Pons (tissue), 1 donor: ENCODE measurements around the gene CCDC61.

Experiments used
- DNase-seq: peaks from one replicate; pipeline ENCODE4 v3.0.0-alpha.2; 2016; ENCODE audit warnings: low spot score

CCDC61 gene

DNA sequence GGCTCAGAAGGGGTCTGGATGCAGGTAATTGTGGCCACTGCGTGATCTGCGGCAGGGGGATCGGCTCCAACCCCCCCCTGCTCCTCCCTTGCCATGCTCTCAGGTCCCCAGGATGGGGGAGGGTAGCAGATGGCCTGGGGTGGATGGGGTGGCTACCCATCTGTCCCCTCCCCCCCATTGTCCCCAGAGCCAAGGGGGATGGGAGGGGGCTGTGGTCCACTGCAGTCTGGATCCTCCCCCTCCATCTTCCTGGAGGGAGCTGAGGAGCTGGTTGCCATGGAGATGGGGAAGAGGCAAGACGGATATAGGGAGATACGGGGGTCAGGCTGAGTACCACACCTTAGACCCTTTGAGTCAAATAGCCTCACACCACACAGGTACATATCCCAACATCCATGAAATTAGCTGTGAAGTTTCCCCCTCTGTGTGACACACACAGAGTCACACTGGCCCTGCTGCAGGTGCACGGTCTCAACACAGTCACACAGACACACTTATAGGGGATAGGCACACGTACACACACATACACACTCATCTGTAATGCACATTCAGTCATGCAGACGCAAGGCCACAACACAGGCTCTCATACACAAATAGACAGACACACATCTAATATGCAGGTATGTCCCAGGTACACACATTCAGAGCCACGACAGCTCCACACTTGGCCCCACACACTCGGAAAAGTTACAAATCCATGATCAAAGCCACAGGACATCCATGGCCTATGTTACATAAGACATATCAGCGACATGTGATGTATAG, 19.8 kb upstream of the CCDC61 start:
- DNase-seq: no peak

DNA sequence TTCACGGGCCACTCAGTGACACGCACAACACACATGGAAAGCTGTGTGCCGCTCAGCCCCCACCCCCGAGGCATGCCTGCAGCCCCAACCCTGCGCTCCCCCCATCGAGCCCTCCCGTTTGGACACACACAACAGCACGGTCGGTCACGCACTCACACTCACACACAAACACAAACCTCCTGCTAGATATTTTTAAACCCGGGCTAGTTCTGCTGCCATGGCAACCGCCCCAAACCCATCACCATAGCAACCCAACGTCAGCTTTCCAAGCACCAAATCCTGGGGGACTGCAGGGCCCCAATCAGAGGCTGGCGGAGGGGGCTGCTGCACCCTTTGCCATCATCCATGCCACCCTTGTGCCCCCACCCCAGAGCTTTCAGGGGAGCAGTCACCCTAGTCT, 19.1 kb upstream of the CCDC61 start:
- peak; percentile 0 for DNase-seq

DNA sequence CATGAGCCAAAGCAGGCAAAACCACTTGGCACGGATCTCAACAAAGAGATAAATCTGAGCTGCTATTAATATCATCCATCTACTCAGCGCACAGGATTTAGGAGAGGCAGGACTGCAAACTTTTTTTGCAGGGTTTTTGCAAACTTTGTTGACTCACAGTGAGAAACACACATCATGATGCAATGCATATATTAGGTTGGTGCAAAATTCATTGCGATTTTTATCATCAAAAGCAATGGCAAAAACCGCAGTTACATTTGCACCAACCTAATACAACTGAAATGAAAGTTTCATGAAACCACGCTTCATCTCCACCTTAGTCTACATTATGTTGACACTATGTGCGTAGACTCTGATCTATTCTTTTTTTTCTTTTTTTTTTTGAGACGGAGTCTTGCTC, 17.1 kb upstream of the CCDC61 start:
- DNase-seq: no peak

DNA sequence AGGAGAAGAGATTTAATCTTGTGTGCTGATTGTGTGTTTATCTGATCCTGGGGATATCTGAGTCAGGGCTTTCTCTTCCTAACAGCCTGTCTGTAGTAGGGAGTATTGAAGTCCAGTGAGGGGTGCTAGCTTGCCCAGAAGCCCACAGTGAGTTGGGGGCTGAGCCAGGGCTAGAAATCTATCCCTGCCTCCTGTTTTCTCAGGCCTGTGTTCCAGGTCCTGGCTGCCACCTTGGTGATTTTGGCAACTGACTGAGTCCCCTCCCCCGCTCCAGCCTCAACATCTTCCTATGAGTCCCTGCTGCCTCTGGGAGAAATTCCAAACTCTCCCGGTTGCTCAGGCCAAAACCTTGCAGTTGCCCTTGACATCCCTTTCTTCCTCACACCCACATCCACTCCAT, 13.9 kb upstream of the CCDC61 start:
- peak; percentile 40 for DNase-seq

DNA sequence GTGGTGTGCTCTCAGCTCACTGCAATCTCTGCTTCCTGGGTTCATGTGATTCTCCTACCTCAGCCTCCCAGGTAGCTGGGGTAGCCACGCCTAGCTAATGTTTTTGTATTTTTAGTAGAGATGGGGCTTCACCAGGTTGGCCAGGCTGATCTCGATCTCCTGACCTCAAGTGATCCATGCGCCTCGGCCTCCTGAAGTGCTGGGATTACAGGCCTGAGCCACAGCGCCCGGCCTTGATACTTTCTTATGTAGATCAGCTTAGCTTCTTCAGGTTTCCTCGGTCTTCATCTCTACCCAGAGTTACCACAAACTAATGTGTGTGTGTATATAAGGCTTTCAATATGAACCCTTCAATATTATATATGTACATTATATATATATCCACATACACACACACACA, 9.9 kb upstream of the CCDC61 start:
- no peak for DNase-seq

DNA sequence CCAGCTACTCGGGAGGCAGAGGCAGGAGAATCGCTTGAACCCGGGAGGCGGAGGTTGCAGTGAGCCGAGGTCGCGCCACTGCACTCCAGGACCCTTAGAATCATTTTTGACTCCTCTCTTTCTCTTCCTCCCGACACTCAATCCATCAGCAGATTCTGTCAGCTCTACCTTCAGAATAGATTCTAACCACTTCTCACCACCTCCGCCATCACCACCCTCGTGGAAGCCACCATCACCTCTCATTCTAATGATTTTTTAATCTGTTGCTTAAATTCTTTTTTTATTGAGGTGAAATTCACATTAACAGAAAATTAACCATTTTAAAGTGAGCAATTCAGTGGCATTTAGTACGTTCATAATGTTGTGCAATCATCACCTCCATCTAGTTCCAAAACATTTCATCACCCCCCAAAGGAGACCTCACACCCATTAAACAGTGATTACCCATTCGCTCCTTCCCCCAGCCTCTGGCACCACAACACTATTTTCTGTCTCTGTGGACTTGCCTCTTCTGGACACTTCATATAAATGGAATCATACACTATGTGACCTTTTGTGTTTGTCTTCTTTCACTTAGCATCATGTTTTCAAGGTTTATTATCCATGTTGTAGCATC, 5.0 kb upstream of the CCDC61 start:
- DNase-seq: no peak

DNA sequence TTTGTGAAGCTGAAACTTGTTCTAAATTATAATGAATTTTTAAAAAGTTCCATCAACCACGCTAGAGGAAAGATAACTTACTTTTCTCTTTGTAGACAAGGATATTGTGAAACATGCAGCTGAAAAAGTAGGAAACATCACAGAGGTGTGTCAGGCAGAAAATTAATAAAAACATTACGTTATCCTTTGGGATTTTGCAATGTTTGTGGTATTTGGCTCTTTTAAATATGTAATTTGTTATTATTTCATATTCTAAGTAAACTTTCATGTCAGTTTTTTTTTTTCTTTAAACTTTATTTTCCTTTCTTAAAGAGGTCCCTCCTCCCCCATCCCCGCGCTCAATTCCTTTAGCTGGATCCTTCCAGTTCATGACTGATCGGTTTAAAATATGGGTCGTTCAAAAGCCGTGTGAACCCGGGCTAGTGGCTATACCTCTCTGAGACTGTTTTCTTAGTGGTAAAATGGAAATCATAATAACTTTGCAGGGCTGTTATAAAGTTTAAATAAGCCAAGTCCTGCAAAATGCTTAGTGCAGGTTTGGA, 740 bp upstream of the CCDC61 start:
- DNase-seq: no peak

DNA sequence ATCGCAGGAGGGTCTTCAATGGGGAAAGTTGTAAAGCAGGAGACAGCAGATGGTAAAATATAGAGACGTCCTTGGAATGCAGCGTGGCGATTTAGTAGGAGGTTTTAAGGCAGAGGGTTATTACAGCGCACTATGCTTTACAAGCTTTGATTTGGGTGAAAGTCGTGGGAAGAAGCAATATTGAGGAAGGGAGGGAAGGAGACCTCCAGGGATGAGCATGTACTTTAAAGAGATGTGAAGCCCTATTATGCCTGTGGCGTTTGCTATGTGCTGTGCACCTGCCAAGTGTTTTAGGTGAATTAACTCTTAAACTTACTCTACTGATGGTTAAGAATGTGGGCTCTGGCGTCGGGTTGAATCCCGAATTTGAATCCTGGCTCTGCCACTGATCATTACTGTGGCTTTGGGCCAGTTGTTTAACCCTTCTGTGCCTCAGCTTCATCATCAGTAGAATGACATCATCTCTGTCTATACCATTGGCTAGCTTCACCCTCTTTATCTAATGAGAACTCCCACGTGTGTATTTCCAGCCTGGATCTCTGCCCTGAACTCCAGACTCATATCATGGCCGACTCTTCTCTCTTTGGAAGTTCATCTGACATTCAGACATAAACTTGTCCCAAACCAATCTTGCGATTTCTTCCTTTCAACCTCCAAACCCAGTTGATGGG, 583 bp downstream of the CCDC61 start:
- no peak for DNase-seq

DNA sequence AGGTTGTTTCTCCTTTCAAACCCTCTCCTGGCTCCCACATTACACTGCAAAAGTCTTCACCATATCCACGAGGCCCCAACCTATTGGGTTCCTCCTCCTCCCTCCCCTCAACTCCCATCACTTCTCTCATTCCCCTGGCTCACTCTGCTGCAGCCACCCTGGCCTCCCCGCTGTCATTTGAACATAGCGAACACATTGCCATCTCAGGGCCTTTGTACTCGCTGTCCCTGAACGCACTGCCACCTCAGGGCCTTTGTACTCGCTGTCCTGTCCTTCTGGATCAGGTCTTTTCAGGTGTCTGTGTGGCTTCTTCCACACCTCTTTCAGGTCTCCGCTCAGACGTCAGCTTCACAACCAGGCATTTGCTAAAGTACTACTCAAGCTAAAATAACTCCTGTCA, 1.7 kb downstream of the CCDC61 start:
- DNase-seq: no peak

DNA sequence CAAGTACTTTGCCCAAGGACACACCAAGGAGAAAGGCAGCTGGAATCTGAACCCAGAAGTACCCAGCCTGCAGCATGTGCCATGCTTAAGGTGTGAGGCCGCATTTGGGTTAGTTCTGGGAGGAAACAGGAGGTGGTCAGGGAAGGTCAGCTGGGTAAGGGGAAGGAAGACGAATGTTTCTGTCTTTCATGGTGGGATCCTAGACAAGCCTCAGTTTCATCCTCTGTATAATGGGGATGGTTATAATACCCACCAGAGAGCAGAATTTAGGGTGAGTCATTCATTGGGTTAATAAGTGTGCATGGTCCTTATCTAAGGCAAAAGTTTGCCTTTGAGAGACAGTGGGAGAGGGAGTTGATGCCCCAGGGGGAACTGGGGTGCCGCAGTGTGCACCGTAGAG, 3.6 kb downstream of the CCDC61 start:
- no peak for DNase-seq

DNA sequence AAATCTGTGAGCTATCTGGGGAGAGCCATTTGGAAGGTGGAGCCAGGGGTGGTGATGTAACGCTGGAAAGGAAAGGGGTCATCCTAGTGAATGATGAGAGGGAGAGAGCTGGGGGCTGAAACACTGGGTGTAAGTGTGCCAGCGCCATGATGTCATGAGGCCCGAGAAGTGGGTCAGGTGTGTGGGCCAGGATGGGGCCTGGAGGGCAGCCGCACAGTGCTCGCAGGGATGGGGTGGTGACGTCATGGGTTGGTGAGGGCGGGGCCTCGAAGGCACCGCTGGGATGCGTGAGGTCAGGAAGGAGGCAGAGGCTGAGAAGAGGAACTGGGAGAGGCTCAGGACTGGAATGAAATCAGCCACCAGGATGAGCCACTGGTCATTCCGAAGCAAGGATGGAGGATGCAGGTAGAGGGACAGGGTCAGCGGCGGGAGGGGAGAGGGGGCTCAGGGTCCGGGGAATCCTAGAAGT, 4.4 kb downstream of the CCDC61 start:
- DNase-seq: no peak

DNA sequence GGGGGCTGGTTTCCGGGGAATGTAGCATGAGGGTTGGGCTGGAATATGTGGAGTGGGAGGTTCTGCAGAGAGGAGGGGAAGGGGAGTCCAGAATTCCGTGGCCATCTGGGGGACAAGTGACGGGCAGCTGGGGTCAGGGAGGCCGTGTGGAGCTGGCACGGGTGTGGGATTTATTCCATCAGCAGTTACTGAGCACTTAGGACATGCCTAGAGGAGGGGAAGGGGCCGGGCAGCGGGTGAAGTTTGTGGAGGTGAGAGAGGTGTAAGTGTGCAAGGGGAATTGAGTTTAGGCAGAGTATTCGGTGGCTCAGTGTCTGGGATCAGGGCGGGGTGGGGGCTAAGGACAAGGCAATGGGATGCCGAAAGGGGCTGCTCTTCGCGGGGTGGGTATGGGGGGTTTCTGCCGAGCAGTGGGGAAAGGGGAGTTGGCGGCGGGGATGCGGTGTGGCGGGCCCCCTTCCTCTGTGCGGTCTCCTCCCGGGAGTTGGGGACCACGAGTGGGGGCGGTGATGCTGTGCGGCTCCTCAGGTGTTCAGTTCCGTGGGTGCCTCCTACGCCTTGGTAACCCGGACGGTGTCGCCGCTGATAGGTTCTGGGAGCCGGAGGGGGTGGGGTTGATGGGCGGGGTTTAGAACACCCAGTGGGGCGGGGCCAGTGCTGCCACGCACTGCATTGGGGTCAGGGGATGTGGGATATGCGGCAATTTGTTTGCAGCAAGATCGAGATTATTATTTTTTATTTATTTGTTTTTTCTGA, 5.4 kb downstream of the CCDC61 start:
- peak; percentile 43 for DNase-seq

DNA sequence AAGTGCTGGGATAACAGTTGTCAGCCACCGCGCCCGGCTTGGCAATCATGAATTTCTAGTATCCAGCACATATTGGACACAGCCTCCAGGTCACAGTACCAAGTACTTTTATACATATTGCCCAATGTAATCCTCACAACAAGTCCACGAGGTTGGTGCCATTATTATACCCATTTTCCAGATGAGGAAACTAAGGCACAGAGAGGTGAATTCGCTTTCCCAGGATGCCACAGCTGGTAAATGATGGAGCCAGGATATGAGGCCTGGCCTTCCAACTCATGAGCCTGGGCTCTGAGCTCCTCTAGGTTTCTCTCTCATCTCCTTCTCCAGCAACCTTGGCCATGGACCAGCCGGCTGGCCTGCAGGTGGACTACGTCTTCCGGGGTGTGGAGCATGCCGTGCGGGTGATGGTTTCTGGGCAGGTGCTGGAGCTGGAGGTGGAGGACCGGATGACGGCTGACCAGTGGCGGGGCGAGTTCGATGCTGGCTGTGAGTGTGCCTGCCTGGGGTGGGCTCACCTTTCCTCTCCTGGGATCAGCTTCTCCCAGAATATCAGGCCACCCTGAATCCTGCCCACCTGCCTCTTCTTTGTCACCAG, 7.5 kb downstream of the CCDC61 start:
- DNase-seq: no peak

DNA sequence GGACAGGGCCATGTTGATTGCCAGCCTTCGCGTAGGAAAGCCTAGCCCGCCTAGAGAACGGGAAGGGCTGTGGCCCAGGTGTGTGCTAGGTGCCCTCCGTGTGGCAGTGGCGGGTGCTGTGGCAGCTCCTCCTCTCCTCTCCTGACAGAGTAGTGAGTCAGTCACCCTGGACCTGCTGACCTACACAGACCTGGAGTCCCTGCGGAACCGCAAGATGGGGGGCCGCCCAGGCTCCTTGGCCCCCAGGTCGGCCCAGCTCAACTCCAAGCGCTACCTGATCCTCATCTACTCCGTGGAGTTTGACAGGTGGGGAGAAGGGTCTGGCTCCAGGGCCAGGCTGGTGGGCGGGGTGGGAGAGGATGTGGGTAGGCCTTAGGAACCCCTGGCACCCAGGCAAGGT, 11.1 kb downstream of the CCDC61 start:
- DNase-seq: no peak

DNA sequence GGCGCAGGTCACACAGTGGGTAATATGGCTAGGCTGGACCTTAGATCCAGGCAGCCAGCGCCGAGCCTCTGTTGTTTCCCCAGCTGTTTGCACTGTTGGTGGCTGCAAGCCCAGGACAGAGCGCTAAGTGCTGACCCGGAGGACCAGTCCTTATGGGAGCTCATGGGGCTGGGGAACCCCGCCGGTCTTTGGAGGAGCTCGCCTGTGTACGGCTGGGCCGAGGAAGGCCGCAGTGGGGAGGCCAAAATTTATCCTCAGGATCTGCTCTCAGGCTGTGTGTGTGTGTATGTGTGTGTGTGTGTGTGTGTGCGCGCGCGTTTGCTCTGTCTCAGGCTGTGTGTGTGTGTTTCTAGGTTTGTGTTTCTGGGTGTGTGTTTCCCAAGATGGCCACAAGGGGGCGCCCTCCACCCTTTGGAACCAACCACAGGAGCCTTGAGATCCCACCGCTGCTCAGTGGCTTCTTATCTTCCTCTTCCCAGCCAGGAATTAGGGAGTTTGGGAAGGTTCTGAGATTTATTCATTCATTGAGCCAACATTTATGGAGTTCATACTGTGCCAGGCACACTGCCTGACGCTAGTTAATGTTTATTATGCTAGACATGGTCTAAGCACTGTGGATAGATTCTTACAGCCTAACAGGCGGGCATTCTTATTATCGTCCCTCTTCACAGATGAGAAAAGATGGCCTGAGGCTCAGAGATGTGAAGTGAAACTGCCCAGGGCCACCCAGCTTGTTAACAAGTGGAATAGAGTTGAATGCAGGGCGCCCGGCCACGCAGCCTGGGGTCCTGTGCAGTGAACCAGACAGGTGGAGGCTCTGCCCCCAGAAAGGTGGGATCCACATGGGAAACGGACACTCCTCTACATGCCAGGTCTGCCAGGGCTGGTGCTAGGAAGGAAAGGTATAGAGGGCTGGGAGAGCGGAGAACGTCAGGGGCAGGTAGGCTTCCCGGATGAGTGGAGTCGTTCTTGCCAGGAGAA, 14.6 kb downstream of the CCDC61 start:
- DNase-seq: peak; percentile 79

DNA sequence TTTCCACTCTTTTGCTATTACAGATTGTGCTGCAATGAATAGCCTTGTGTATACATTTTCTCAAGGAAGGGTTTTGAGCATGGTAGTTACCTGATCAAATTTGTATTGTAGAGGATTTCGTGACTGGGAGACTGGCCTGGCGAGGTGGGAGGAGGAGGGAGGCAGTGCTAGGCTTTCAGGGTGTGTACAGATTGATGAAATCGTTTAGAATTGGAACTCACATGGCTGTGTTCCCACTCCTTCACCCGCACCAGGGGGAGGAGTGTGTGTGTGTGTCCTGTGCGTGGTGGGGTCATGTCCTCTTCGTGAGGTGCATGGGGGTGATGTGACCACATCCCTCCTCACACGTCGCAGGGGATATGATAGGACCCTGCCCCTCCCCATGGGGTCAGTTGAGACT, 19.3 kb downstream of the CCDC61 start:
- DNase-seq: no peak

DNA sequence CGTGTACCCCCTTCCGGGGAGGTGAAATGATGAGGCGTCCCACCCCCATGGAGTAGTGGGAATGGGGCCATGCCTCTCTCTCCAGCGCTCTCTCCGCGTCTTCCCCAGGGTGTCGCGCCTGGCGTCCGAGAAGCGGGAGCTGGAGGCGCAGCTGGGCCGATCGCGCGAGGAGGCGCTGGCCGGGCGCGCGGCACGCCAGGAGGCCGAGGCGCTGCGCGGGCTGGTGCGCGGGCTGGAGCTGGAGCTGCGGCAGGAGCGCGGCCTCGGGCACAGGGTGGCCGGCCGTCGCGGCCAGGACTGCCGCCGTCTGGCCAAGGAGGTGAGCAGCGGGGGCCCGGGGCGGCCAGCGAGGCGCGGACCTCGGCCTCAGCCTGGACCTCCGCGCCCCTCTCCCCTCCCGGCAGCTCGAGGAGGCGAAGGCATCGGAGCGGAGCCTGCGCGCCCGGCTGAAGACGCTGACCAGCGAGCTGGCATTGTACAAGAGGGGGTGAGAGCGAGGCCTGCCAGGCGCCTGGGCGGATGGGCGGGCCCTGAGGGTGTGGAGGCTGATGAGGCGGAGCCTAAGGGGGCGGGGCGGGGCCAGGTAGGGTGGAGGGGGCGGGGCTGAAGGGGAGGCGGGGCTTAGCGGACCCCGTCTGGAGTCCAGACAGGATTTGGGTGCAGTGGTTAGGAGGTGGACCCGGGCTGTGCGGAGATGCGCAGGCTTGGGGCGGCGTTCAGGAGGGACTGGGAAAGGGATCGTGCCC, 19.8 kb downstream of the CCDC61 start:
- no peak for DNase-seq

DNA sequence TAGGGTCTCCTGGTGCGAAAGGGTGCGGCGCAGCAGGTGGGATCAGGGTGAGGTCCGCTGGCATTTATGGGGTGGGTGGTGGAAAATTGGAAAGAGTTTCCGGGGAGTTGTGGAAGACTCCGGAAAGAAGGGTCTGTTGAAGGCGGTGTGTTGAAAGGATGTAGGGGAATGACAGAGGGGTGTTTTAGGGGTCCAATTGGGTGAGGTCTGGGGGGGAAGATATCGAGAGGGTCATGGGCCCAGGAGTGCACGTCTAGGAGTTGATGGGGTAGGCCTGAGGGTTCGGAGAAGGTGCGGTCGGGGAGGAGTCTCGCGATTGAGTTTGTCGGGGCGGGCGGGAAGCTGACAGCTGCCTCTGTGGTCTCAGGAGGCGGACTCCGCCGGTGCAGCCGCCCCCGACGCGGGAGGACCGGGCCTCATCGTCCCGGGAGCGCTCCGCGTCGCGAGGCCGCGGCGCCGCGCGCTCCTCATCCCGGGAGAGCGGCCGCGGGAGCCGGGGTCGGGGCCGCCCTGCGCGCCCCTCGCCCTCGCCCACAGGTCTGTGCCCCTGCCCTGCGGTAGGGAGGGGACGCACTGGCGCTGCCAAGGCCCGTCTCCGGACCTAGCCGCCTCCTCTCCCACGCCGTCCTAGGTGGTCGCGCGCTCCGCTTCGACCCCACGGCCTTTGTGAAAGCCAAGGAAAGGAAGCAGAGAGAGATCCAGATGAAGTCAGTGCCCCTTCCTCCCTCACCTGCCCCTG, 20.6 kb downstream of the CCDC61 start:
- no peak for DNase-seq

DNA sequence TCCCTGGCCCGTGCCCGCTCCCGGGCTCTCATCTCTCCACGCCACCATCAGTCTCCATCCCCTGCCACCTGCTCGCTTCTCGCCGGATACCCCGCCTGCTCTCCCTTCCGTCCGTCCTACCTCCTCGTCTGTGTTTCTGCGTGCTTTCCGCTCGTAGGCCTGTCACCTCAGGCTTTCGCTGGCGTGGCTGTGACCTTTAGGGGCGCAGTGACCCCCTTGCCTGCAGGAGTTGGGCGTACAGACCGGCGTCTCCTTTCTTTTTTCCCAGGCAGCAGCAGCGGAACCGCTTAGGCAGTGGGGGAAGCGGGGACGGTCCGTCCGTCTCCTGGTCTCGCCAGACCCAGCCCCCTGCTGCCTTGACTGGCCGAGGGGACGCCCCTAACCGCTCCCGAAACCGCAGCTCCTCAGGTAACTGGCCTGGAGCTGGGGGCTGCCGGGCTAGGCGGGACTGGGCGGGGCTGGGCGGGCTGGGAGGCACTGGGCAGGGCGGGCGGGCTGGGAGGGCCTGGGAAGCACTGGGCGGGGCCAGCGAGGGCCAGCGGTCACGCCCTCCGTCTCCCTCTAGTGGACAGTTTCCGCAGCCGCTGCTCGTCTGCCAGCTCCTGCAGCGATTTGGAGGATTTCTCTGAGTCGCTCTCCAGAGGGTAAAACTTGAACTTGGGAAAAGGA, 21.3 kb downstream of the CCDC61 start:
- DNase-seq: peak; percentile 56
